ENCODE measurements around the gene LRRN4CL.
"Not testable (repeated sequence)": the region's sequence is repeated elsewhere in the genome, so short reads cannot be mapped to it uniquely, and the experiment has no call there.

LRRN4CL gene

GRCh38 chr11:62689421-62690183 lies at the start of gene LRRN4CL:
Gene LRRN4CL (minus strand): TSS chr11:62689530. CDS start chr11:62688508, 1,022 bp downstream.
- no peak within 1 kb of the TSS for H3K4me3 ChIP-seq (ENCODE audit: low read length)
- TF ChIP-seq CTCF (IDR thresholded peaks at IDR 0.05; ENCODE audit: insufficient read depth, low read depth, low read length, missing control alignments): no peak
- DNase-seq (ENCODE audit: low read depth): peak; percentile 32

GRCh38 chr11:62737196-62737595 lies 47.9 kb upstream of the LRRN4CL start:
- no peak overlapping the region for H3K4me3 ChIP-seq (ENCODE audit: low read length)
- DNase-seq (ENCODE audit: low read depth): no peak
- no peak for TF ChIP-seq CTCF (IDR thresholded peaks at IDR 0.05; ENCODE audit: insufficient read depth, low read depth, low read length, missing control alignments)

GRCh38 chr11:62732830-62733229 lies 43.5 kb upstream of the LRRN4CL start:
- DNase-seq (ENCODE audit: low read depth): peak; percentile 59
- no peak for TF ChIP-seq CTCF (IDR thresholded peaks at IDR 0.05; ENCODE audit: insufficient read depth, low read depth, low read length, missing control alignments)
- no peak overlapping the region for H3K4me3 ChIP-seq (ENCODE audit: low read length)

GRCh38 chr11:62730076-62730475 lies 40.7 kb upstream of the LRRN4CL start:
- H3K4me3 ChIP-seq (ENCODE audit: low read length): peak overlapping the region; percentile 94

GRCh38 chr11:62728171-62728988 lies 39.0 kb upstream of the LRRN4CL start, which contains the start of gene TTC9C:
Gene TTC9C (plus strand): TSS chr11:62728486. CDS start chr11:62728849, 363 bp downstream.
- no peak for TF ChIP-seq CTCF (IDR thresholded peaks at IDR 0.05; ENCODE audit: insufficient read depth, low read depth, low read length, missing control alignments)
- DNase-seq (ENCODE audit: low read depth): peak; percentile 91
- peak within 1 kb of the TSS; percentile 94 for H3K4me3 ChIP-seq (ENCODE audit: low read length)

More at GRCh38 chr11:62730076-62730475, 40.7 kb upstream of the LRRN4CL start:
- not testable (repeated sequence) for DNase-seq (ENCODE audit: low read depth)

- peak overlapping the region; percentile 94 for H3K4me3 ChIP-seq (ENCODE audit: low read length)
- TF ChIP-seq CTCF (IDR thresholded peaks at IDR 0.05; ENCODE audit: insufficient read depth, low read depth, low read length, missing control alignments): no peak
- peak; percentile 98 for DNase-seq (ENCODE audit: low read depth)
These were observed 38.5 kb upstream of the LRRN4CL start for GRCh38 chr11:62727872-62728170.

- peak; percentile 99 for DNase-seq (ENCODE audit: low read depth)
- H3K4me3 ChIP-seq (ENCODE audit: low read length): peak within 1 kb of the TSS; percentile 94
These were observed 38.0 kb upstream of the LRRN4CL start, which contains the start of gene HNRNPUL2 for GRCh38 chr11:62727165-62727871. Gene HNRNPUL2 (minus strand): TSS chr11:62727457. CDS start chr11:62727156, 301 bp downstream.

More at GRCh38 chr11:62727165-62727871, 38.0 kb upstream of the LRRN4CL start, which contains the start of gene HNRNPUL2:
- no peak for TF ChIP-seq CTCF (IDR thresholded peaks at IDR 0.05; ENCODE audit: insufficient read depth, low read depth, low read length, missing control alignments)
